GM23338 (cell line): ENCODE results near the gene MYLK3.

Source experiments
- EZH2 ChIP-seq: fragments of 200-600 bp; sonication (generic); IDR thresholded peaks from one replicate; pipeline ENCODE4 v1.8.0; 2017; ENCODE audit warnings: antibody characterized with exemption, mild to moderate bottlenecking, low read depth; ENCODE audit not compliant: unreplicated experiment
- TF ChIP-seq, protein P1 (sequence below), 2 experiments: fragments of 200-600 bp in 1 of 2; sonication (generic) in 1 of 2; conservative IDR thresholded peaks; 2 replicates each; pipeline versions ENCODE4 v1.5.1 to v1.6.1; 2016 to 2017; ENCODE audit warnings: antibody characterized with exemption in 2 of 2, low read depth in 2 of 2, mild to moderate bottlenecking in 2 of 2, moderate library complexity in 1 of 2

DNA sequence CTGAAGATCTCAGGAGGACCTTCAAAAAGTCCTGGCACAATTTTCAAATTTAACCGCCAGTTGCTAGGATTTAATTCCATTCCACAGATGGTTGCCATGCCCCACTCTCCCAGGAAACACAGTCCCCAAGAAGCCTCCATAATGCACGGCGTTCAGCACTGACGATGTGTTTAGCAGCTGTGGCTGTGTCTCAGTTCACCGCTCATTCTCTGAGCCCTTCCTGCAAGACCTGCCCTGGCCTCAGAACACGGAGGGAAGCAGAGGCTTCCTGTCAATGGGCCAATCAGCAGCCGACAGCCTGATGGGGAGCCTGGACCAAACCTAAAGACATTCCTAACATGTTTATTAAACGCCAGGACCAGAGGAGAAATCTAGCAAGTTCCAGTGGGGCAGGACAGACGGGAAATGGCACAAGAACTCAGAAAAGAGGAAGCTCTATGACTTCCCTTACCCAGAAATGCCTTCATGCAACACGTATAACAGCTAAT is 4.9 kb downstream of the MYLK3 start:
- no peak for TF ChIP-seq EZH2
- TF ChIP-seq, protein P1, sequence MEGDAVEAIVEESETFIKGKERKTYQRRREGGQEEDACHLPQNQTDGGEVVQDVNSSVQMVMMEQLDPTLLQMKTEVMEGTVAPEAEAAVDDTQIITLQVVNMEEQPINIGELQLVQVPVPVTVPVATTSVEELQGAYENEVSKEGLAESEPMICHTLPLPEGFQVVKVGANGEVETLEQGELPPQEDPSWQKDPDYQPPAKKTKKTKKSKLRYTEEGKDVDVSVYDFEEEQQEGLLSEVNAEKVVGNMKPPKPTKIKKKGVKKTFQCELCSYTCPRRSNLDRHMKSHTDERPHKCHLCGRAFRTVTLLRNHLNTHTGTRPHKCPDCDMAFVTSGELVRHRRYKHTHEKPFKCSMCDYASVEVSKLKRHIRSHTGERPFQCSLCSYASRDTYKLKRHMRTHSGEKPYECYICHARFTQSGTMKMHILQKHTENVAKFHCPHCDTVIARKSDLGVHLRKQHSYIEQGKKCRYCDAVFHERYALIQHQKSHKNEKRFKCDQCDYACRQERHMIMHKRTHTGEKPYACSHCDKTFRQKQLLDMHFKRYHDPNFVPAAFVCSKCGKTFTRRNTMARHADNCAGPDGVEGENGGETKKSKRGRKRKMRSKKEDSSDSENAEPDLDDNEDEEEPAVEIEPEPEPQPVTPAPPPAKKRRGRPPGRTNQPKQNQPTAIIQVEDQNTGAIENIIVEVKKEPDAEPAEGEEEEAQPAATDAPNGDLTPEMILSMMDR (conservative IDR thresholded peaks at IDR 0.05; ENCODE audit: low read depth in 2 of 2), result no peak
